Upper lobe of left lung (tissue), 6 donors: Measurements from ENCODE around the gene AFF1. TPM values are rescaled to one million over a fixed set of nuclear protein-coding genes. Genes with fewer than 3 reads are reported as not detected.

Experiments used
- ATAC-seq, 2 donors: fragments of 200-7000 bp; cut with Tn5 transposase; one replicate each; pipeline ENCODE4 v1.9.1; 2022; ENCODE audit warnings: mild to moderate bottlenecking in 2 of 2, moderate library complexity in 2 of 2; ENCODE audit not compliant: low FRiP score in 2 of 2
- DNase-seq, 2 donors: peaks; one replicate each; pipeline ENCODE4 v3.0.0-alpha.2; 2019 to 2020
- H3K27ac ChIP-seq, 4 donors: fragments of 200-600 bp; sonication (generic); one replicate each; pipeline ENCODE4 v1.5.1; 2016 to 2019
- H3K27me3 ChIP-seq, 4 donors: fragments of 200-600 bp; sonication (generic); one replicate each; pipeline ENCODE4 v1.5.1; 2017 to 2019
- H3K36me3 ChIP-seq, 4 donors: fragments of 200-600 bp; sonication (generic); one replicate each; pipeline ENCODE4 v1.5.1; 2016 to 2019
- H3K4me1 ChIP-seq, 4 donors: fragments of 200-600 bp; sonication (generic); one replicate each; pipeline ENCODE4 v1.5.1; 2018 to 2019
- H3K4me3 ChIP-seq, 4 donors: fragments of 200-600 bp; sonication (generic); one replicate each; pipeline ENCODE4 v1.5.1; 2017 to 2019; ENCODE audit warnings: mild to moderate bottlenecking in 2 of 4, moderate library complexity in 1 of 4
- H3K9me3 ChIP-seq, 4 donors: fragments of 200-600 bp; sonication (generic); one replicate each; pipeline ENCODE4 v1.5.1; 2018 to 2019
- CTCF ChIP-seq, 6 experiments: fragments of 450-650 bp in 4 of 6; fragments of 200-600 bp in 2 of 6; sonication (generic) in 2 of 6; IDR thresholded peaks; one replicate each; pipeline ENCODE4 v1.5.1; 2016 to 2019; ENCODE audit warnings: antibody characterized with exemption in 6 of 6
- EP300 ChIP-seq, 4 donors: sonication (generic); formaldehyde crosslinking; IDR thresholded peaks; one replicate each; pipeline ENCODE4 v1.5.1; 2017; ENCODE audit warnings: antibody characterized with exemption in 4 of 4, control low read depth in 2 of 4
- POLR2A ChIP-seq, 4 donors: fragments of 450-650 bp; IDR thresholded peaks; one replicate each; pipeline ENCODE4 v1.5.1; 2016 to 2017; ENCODE audit warnings: antibody characterized with exemption in 4 of 4, mild to moderate bottlenecking in 2 of 4
- POLR2AphosphoS5 ChIP-seq, 2 donors: sonication (generic); formaldehyde crosslinking; IDR thresholded peaks; one replicate each; pipeline ENCODE4 v1.5.1; 2017; ENCODE audit warnings: antibody characterized with exemption in 2 of 2
- WGBS, 2 donors: methylation state at CpG; one replicate each; pipeline ENCODE4 v1.1.5; 2017 to 2018; 5-methylcytosine and 5-hydroxymethylcytosine counted together
- total RNA-seq, 6 donors: library from RNA; depleted of rRNA in 4 of 6; stranded (reverse); fragments of >200 nt in 4 of 6; gene quantifications; one replicate each; pipeline versions ENCODE4 v1.1.0 to v1.2.1, GENCODE V29; 2016 to 2021
- donor health status: DM: no; HTN: no; CAD: no; lungs with moderate emphysema.
- donor health status: DM: no; HTN: yes; CAD: no; lungs with severe emphysema.

Gene AFF1
- total RNA-seq, 6 donors from 2014 or later, result 45.5 to 124 (median 83.9) TPM

GRCh38 chr4:87042221-87042620, 107.4 kb downstream of the AFF1 start:
- WGBS, 2 donors, result 46 to 57% methylated on average over 1 of the region's 1 CpG
- Histone ChIP-seq H3K9me3 (no peaks in the 10 kb centered on the region), H3K36me3 (peaks cover 1 to 8% (median 7%) of the 10 kb centered on the region in 4 donors), H3K27me3 (no peaks in the 10 kb centered on the region), H3K4me1 (peaks cover 65 to 92% (median 71%) of the 10 kb centered on the region in 4 donors), H3K27ac (peak overlapping the region in 1 of 4 donors; percentile 51), H3K4me3 (no peak overlapping the region)
- ATAC-seq (no peak), DNase-seq (no peak)
- TF ChIP-seq POLR2A (IDR thresholded peaks at IDR 0.05) (no peak), EP300 (IDR thresholded peaks at IDR 0.05) (no peak), CTCF (IDR thresholded peaks at IDR 0.05) (no peak), POLR2AphosphoS5 (IDR thresholded peaks at IDR 0.05) (no peak)

GRCh38 chr4:87042986-87043820, 108.4 kb downstream of the AFF1 start:
- Histone ChIP-seq H3K27me3 (no peaks in the 10 kb centered on the region), H3K36me3 (peaks cover 6 to 16% (median 11%) of the 10 kb centered on the region in 4 donors), H3K4me1 (peaks cover 57 to 83% (median 63%) of the 10 kb centered on the region in 4 donors), H3K4me3 (no peak overlapping the region), H3K27ac (peak overlapping the region in 2 of 4 donors; percentile 17 to 77), H3K9me3 (no peaks in the 10 kb centered on the region)
- DNase-seq, result no peak
- TF ChIP-seq CTCF (IDR thresholded peaks at IDR 0.05) (no peak), POLR2A (IDR thresholded peaks at IDR 0.05) (no peak), EP300 (IDR thresholded peaks at IDR 0.05) (no peak), POLR2AphosphoS5 (IDR thresholded peaks at IDR 0.05) (no peak)
- ATAC-seq, result no peak
- 77 to 80% methylated on average over 4 of the region's 4 CpGs for WGBS, 2 donors

- TF ChIP-seq EP300 (IDR thresholded peaks at IDR 0.05) (no peak), POLR2AphosphoS5 (IDR thresholded peaks at IDR 0.05) (no peak), CTCF (IDR thresholded peaks at IDR 0.05) (no peak), POLR2A (IDR thresholded peaks at IDR 0.05) (no peak)
- H3K4me3 ChIP-seq, result no peak overlapping the region
- H3K36me3 ChIP-seq, result peaks cover 6 to 22% (median 11%) of the 10 kb centered on the region in 4 donors
- H3K9me3 ChIP-seq, result no peaks in the 10 kb centered on the region
- no peaks in the 10 kb centered on the region for H3K27me3 ChIP-seq
- peaks cover 46 to 69% (median 51%) of the 10 kb centered on the region in 4 donors for H3K4me1 ChIP-seq
- WGBS, 2 donors, result 23 to 30% methylated on average over 6 of the region's 6 CpGs
- DNase-seq (no peak), ATAC-seq (peak in 1 of 2 donors; percentile 35)
- peak overlapping the region; percentile 56 to 79 (median 70) for H3K27ac ChIP-seq
Observed at GRCh38 chr4:87044511-87045233, 109.9 kb downstream of the AFF1 start.

- Histone ChIP-seq H3K27me3 (no peaks in the 10 kb centered on the region), H3K36me3 (peaks cover 6 to 22% (median 11%) of the 10 kb centered on the region in 4 donors), H3K4me1 (peaks cover 44 to 64% (median 51%) of the 10 kb centered on the region in 4 donors), H3K9me3 (no peaks in the 10 kb centered on the region), H3K27ac (peak overlapping the region; percentile 56 to 79 (median 70)), H3K4me3 (no peak overlapping the region)
- no peak for ATAC-seq
- no peak for TF ChIP-seq POLR2A (IDR thresholded peaks at IDR 0.05)
- TF ChIP-seq CTCF (IDR thresholded peaks at IDR 0.05), result no peak
- no peak for TF ChIP-seq POLR2AphosphoS5 (IDR thresholded peaks at IDR 0.05)
- TF ChIP-seq EP300 (IDR thresholded peaks at IDR 0.05), result no peak
- DNase-seq, result no peak
- 44 to 54% methylated on average over 6 of the region's 6 CpGs for WGBS, 2 donors
Observed at GRCh38 chr4:87045234-87045558, 110.4 kb downstream of the AFF1 start.
